Glomerular visceral epithelial cell (primary cell): ENCODE measurements around the gene FXYD1.
"Not testable (repeated sequence)": the region's sequence is repeated elsewhere in the genome, so short reads cannot be mapped to it uniquely, and the experiment has no call there.

Experiments
- DNase-seq: peaks from one replicate; pipeline ENCODE4 v3.0.0-alpha.2; 2016; ENCODE audit errors: extremely low spot score

The FXYD1 gene

DNA sequence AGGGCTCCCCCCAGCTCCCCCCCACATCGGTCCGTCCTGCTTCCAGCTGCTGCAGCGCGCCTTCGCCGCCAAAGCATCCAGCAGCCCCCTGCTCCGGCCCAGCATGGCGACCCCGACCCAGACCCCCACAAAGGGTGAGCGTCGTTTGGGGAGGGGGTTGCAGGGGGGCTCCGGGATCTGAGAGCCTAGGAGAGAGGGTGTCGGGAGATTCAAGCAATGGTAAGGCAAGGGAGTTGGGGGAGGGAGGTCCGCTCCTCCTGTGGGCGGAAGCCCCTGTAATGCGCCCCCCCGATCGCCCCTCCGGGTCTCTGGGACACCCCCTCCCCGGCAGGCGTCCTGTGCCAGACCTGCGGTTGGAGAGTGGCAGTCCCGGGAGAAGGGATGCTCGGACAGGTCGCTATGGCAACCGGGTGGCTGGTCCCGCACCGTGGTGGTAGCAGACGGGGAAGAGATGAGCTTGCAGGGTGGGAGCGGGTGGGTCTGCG, 4.6 kb downstream of the FXYD1 start, which contains the start of gene FXYD7:
Gene FXYD7, plus strand, starts transcription at position 25 of the 485 bp plus-strand sequence. Its CDS starts 79 bp downstream, at position 104.
- no peak for DNase-seq

DNA sequence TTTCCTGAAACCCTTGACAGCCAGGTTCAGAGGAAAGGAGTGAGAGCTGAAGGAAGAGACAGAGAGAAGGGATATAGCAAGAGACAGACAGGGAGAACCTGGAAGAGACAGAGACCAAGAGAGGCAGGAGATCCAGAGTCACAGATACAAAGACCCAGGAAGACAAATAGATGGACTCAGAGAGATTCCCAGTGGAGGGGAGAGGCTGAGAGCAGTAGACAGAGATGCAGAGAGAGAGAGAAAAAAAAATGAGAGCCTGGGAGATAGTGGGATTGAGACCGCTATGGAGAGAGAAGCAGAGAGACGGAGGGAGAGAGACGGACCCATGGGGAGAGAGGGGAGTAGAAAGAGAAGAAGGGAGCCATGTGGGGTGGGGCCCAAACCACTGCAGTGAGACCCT, 5.2 kb downstream of the FXYD1 start:
- DNase-seq = no peak

DNA sequence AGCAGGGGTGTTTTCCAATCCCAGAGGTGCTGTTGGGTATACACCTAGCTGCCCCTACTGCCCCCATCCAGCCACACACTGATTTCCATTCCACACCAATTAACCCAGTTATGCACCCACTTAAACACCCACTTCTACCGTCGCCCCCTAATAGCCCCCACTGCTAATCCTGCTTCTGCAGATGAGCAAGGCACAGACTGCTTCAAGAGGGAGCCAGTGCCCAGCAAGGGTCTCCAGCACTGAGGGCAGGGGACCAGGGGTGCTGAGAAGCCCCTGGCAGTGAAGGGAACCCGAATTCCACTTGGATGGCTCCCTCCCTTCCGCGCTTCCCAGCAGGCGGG, 5.6 kb downstream of the FXYD1 start:
- DNase-seq = no peak

DNA sequence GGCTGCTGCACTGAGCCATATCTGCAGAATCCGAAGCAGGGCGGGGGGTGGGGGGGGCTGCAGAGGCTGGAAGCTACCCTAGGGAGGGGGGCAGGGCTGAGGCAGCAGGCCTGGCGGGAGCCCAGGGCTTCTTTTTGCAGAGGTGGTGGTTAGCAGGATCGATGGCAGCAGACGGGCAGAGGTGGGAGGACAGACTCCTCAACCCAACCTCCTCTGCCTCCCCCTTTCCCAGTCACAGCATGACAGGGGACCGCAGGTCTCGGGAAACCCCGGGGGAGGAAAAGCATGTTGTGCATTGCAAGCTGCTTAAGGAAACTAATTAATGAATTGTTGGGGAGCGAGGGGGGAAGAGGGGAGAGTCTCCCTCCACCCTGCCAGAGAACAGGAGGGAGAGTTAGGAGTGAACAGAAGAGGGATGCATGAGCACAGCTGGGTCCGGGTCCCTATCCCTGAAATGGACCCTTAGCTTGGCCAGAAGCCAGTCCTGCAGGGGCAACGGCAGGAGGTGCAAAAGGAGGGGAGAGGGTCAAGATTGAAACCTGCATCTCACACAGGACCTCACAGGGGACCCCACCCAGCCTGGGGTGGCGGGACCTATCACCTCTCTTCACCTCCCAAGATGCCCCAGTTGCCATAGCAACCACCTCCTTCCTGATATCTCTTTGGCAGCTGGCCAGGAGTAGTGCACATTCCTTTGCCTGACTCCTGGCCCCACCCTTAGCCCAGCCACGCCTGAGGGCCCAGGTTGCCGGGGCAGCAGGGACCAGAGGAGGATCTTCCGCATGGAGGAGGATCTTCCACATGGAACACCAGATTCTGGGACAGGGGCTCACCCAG, 6.2 kb downstream of the FXYD1 start:
- DNase-seq = peak; percentile 81

DNA sequence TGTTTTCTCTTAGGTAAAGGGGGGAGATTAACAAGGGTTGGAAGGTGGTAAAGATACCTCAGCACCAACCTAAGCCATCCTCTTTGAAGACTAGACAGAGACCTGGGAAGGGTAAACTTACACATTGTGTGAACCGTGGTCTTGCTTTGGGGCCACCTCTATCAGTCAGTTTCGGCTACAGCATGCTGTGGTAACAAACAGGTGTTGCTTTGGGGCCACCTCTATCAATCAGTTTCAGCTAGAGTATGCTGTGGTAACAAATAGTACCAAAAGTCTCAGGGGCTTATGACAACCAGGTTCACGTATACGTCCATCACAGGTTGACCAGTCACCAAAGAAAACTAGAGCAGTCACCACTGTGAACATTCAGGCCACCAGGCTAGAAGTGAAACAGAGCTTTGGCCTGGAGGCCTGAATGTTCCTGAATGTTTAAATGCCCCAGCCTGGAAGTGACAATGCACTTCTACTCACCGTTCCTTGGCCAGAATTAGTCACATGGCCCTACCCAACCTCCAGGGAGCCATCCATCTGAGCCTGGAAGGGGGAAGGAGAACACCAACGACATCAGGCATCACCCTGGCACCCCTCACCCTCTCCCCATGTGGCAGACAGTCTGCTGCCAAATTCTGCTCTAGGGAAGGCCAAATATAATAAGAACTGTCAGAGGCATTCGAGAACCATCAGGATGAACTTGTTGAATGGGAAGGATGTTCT, 8.3 kb downstream of the FXYD1 start:
- DNase-seq = no peak

DNA sequence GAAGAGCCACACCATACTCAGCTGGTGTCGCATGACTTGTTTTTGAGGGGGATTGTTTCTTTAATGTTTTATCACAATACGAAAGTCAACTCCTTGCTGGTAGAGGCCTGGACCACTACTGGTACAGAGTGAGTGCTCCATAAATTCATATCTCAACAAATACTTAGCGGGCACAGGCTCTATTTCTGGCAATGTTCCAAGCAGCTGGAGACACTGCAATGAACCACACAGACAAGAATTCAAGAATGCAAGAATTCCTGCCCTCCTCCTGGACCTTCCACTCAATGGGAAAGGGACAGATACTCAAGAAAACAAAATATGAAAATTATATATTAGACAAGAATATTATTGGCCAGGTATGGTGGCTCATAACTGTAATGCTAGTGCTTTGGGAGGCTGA, 10.8 kb downstream of the FXYD1 start:
- no peak for DNase-seq

DNA sequence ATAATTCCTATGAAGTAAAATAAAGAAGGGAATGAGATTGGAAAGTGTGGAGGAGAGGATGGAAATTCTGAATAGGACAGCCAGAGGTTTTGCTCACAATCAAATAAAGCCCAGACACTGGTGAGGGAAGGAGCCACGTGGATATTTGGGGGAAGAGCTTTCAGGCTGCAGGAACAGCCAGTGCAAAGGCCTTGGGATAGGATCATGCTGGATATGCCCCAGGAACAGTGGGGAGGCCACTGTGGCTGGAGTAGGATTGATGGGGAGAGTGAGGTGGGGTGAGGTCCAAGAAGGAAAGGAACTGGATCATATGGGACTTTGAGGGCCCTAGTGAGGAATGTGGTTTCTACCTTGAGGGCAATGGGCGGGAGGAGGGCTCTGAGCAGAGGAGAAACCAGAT, 11.8 kb downstream of the FXYD1 start:
- DNase-seq = no peak

DNA sequence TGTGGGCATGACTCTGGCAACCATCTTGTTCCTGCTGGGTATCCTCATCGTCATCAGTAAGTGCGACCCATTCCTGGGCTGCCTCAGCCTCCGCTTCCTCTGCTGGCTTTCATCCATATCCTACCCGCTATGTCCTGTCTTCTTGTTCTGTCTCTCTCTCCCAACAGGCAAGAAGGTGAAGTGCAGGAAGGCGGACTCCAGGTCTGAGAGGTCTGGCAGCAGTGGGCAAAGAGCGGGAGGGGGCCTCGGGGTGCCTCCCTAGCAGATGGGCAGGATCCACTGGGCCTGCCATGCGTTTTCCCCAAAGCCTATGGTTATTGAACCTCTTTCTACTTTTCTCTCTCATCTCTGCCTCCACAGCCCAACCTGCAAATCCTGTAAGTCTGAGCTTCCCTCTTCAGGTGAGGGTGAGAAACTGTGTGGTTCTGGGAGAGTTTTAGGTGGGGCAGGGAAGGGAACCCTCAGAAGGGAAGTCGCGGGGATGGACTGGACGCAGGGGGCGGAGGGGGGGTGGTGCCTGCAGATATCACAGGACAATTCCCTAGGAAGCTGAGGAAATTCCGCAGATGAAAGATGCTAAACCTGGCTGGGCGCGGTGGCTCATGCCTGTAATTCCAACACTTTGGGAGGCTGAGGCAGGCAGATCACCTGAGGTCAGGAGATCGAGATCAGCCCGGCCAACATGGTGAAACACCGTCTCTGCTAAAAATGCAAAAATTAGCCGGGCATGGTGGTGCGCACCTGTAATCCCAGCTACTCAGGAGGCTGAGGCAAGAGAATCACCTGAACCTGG, 12.8 kb downstream of the FXYD1 start:
- no peak for DNase-seq

DNA sequence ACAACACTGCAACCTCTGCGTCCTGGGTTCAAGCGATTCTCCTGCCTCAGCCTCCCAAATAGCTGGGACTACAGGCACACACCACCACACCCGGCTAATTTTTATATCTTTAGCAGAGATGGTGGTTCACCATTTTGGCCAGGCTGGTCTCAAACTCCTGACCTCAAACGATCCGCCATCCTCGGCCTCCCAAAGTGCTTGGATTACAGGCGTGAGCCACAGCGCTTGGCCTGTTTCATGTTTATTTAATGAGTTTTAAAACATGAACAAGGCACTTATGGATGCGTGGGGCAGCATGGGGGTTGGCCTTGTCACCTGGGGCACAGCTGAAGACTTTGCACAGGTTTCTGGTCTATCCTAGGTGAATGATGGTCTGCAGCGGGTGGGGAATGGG, 14.5 kb downstream of the FXYD1 start:
- DNase-seq = not testable (repeated sequence)

DNA sequence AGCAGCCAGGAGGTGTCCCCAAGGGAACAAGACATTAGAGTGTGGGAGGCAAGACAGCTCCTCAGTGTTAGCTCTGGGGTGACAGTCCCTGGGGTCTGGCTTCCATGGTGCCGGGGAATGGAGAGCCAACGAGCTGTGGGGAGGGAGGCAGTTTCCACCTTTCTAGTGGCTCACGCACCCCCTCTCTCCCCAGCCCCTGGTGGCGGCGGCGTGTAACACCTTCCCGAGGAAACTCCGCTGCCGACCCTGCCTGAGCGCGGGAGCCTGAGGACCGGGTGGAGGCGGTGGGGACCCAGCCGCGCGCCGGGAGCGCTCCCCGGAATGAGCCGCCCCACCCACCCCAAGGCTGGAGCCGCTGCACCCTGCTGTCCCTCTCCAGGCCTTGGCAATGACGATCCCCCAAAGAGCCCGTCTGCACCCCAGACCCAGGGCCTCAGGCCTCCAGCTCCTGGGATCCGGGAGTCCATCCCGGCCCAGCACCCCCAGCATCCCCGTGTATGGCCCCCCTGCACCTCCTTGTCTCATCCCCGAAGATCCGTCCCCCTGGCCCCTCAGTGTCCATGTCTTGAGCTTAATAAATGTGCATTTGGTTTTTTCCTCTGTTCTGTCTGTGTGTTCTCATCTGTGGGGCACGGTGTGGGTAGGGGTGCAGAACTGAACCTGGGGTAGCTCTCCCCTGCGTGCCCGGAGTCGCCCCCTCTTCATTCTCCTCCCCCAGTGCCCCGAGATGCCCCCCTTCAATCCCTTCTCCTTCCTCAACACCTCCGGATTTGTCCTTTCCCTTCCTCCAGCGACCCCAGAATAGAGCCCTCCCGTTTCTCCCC, 15.3 kb downstream of the FXYD1 start:
- DNase-seq = peak; percentile 57

DNA sequence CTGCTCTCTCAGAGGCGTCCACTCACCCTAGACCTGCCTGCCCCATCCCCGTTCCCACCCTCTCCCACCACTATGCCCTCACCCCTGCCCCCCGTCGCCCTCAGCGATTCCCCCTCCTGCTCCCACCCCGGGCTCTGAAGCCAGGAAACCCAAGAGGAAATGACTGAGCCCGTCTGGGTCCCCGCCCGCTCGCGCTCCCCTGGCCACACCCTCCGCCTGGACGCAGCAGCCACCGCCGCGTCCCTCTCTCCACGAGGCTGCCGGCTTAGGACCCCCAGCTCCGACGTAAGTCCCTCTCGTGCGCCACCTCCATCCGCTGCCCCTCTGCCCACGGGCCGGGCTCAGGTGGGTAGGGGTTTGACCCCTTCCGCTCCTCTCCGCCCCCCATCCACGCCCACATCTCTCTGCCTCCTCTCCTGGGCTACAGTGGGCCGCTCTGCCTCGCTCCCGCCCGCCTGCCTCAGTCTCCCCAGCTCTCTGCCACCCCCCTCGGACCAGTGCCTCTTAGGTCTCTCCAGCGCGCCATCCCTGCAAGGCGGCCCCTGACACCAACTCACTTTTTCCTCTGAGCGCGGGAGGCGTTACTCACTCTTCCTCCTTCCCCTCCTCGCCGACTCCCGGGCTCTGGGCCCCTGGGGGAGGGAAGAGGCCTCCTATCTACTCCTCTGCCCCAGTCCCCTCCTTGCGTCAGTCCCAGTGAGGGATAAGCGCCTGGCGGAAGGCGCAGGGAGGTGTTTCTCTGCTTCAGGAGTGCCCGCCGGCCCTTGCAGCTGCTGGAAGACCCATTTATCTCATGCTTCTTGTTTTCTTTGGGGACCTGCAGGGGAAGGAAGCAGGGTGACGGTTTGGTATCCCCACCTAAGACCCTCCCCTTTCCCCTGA, 16.1 kb downstream of the FXYD1 start, which contains the start of gene FXYD5:
Gene FXYD5, plus strand, starts transcription at position 211 of the 882 bp plus-strand sequence. CDS start 816 bp downstream, outside the sequence.
- DNase-seq = peak; percentile 74

DNA sequence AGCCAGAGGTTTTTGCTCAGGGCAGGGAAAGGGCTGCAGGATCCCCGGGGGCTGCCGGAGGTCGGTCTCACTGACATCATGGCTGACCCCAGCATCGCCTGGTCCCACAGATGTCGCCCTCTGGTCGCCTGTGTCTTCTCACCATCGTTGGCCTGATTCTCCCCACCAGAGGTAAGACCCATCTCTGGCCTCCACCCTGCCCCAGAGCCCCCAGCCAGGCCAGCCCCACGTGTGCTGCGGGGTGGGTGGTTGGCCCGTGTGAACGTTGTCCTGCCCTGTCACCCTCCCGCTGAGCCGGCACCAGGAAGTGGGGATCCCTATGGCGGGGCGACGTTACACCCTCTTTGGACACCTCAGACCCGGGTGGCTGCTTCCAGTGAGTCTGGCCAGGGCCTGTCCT, 16.8 kb downstream of the FXYD1 start:
- no peak for DNase-seq

DNA sequence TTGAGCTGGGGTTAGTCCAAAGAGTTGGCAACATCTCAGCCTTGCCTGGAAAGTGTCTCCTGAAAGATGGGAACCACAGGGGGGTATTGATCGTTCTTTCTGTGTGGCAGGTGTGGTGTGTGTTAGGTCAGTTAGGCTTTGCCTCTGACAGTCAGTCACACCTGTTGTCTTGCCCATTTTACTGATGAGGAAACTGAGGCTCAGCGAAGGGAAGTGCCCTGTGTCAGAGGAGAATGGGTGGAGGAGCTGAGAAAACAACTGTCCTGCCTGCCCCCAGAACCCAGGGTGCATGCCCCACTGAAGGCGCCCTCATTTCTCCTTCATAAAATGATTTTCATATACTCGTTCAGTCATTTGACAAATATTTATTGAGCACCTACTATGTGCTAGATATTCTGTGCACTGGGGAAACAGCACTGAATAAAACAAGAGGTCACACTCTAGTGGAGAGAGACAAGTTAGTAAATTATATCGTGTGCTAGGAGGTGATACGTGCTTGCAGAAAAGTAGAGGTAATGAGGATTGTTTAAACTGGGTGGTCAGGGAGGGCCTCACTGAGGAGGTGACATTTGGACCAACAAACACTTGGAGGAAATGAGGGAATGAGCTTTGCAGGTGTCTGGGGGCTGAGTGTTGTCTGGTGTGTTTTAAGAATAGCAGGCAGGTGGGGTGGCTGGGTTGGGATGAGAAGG, 17.5 kb downstream of the FXYD1 start:
- no peak for DNase-seq

DNA sequence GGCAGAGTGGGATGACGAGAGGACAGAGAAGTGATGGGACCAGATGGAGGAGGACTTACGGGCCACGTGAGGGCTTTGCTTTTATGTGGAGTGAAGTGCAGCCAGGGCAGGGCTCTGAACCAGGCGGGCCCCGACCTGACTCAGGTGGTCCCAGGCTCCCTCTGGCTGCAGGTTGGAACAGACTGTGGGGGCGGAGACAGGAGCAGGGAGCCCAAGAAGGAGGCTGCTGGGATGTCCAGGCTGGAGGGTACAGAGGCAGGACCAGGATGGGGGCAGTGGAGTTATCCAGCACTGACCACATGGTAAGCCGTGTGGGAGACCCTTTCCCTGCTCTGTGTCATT, 18.0 kb downstream of the FXYD1 start:
- no peak for DNase-seq

DNA sequence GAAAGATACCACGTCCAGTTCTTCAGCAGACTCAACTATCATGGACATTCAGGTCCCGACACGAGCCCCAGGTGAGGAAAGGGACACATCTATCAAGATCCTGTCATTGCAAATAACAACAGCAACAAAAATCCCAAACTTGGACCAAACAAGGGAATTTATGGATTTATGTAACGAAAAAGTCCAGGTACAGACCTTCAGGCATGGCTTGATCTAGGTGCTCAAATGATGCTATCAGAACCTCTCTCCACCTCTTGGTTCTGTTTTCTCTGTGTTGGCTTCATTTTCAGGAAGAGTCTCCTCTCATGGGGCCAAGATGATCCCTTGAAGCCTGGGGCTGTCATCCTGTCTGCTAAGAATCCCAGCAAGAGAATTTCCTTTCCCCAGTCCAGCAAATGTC, 18.8 kb downstream of the FXYD1 start:
- no peak for DNase-seq

DNA sequence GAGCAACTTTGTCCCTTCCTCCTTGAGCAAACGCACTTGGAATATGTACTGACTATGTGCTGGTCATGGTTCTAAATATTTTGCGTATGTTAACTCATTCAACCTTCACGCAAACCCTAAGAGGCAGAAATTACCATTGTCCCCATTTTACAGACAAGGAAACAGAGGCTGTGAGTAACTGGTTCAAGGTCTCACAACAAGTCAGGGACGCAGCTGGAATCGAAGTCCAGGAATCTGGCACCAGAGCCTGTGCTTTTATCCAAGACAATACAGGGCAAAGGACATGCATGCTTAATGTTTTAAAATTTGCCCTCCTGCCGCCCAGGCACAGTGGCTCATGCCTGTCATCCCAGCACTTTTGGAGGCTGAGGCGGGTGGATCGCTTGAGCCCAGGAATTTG, 21.0 kb downstream of the FXYD1 start:
- DNase-seq = no peak

DNA sequence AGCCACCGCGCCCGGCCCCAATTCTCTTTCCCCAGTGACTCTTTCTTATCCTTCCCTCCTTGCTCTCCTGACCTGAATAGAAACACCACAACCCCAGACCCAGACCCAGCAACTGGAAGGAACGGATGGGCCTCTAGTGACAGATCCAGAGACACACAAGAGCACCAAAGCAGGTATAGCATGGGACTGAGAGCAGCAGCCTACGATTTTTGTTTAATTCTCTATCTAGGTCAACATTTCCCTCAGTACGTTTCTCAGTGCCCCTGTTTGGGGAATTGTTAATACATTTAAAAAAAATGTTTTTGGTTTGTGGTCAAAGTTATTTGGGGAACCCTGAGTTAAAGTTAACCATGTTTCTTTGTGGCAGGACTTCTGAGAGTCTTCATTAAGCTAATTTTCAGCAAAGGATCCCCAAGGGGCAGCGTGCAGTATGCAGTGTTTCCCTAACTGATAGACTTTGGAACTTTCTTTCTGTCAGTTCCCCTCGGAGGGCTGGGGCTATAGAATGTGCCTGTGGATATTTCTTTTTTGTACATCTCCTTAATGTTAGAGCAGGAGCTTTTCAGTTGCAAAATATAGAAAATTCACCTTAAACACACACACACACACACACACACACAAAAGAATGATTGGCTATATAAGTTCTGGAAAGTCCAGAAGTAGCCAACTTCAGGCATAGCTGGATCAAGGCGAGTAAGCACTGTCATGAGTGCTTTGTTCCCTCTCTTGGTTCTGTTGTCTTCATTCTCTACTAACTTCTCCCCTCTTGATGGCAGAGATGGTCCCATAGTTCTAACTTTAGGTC, 22.2 kb downstream of the FXYD1 start:
- DNase-seq = no peak

DNA sequence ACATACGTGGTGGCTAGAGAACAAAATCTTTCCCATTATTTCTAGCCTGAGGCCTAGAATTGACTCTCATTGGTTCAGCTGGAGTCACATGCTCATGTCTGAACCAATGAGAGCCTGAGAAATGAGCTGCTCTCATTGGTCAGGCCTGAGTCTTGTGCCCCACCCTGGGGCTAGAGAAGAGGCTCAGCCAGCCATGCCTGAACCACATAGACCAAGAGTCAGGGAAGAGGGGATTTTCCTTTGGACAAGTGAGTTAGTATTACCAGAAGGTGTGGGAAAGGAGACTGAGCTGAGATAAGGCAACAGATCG, 22.8 kb downstream of the FXYD1 start:
- DNase-seq = no peak
